Measurements from ENCODE around the gene MSL1. TPM values are rescaled to one million over a fixed set of nuclear protein-coding genes. Genes with fewer than 3 reads are reported as not detected.

MSL1 gene
- total and polyA plus RNA-seq, 2 of the 13 experiments (the other 11 are each of a cell fraction or from before 2014, with no cell fraction given), result 63.8 to 88.5 TPM

- TF ChIP-seq KIAA2018 (CRISPR knock-in tag; IDR thresholded peaks at IDR 0.05; ENCODE audit: borderline replicate concordance) (peak; percentile 98; the same call in 1 of the 2 replicates), KDM5A (IDR thresholded peaks at IDR 0.05; ENCODE audit: borderline replicate concordance, low read length) (peak; percentile 16; the same call in 1 of the 2 replicates), ZXDC (CRISPR knock-in tag; IDR thresholded peaks at IDR 0.05) (peak; percentile 85; the same call in 1 of the 2 replicates), ZNF644 (CRISPR knock-in tag; IDR thresholded peaks at IDR 0.05; ENCODE audit: low read depth) (peak; percentile 18; the same call in 1 of the 2 replicates), ZBTB46 (CRISPR knock-in tag; IDR thresholded peaks at IDR 0.05; ENCODE audit: borderline replicate concordance) (peak; percentile 79; the same call in 1 of the 2 replicates), SYNCRIP (IDR thresholded peaks at IDR 0.05; ENCODE audit: insufficient read depth, low read depth, low read length) (no peak), EEA1 (CRISPR knock-in tag; IDR thresholded peaks at IDR 0.05; ENCODE audit: borderline replicate concordance) (peak; percentile 82; the same call in 1 of the 2 replicates), SSRP1 (CRISPR knock-in tag; IDR thresholded peaks at IDR 0.05) (no peak), CREM (IDR thresholded peaks at IDR 0.05) (no peak), CREM (CRISPR knock-in tag; IDR thresholded peaks at IDR 0.05) (no peak), MBD4 (IDR thresholded peaks at IDR 0.05; ENCODE audit: borderline replicate concordance, low read length) (no peak), ZKSCAN1 (IDR thresholded peaks at IDR 0.05; ENCODE audit: low read length) (no peak), ZNF501 (CRISPR knock-in tag; IDR thresholded peaks at IDR 0.05) (peak; percentile 6; the same call in 1 of the 2 replicates)
Measured at GRCh38 chr17:40098846-40099618, 22.7 kb upstream of the MSL1 start (continued).
